PC-3 (cell line): Measurements from ENCODE around the gene SH3BP5L. TPM values are rescaled to one million over a fixed set of nuclear protein-coding genes. Genes with fewer than 3 reads are reported as not detected.

Experiments
- ATAC-seq: fragments of 200-7000 bp; cut with Tn5 transposase; 2 replicates; pipeline ENCODE4 v1.9.1; 2020; ENCODE audit warnings: mild to moderate bottlenecking, moderate library complexity
- BruUV-seq: library from RNA; stranded (reverse); fragments of 400-500 nt; replicated peaks from 2 replicates; lab custom pipeline; 2021; lab: Mats Ljungman, UMichigan
- CTCF ChIA-PET: fragments of 300-600 bp; sonication (Branson Sonifier 250); formaldehyde crosslinking; loops from one replicate; lab custom pipeline; 2022; ENCODE audit warnings: antibody characterized with exemption; lab: Charles Lee
- POLR2A ChIA-PET: fragments of 300-600 bp; sonication (Branson Sonifier 250); formaldehyde crosslinking; loops from one replicate; lab custom pipeline; 2022; ENCODE audit warnings: antibody characterized with exemption; ENCODE audit not compliant: unreplicated experiment; lab: Charles Lee
- DNase-seq: peaks from one replicate; pipeline ENCODE4 v3.0.0-alpha.2; 2015
- H2AFZ ChIP-seq: fragments of 300-600 bp; sonication (generic); 2 replicates; pipeline ENCODE4 v1.6.0; 2016; ENCODE audit warnings: antibody characterized with exemption, low read length
- H3F3A ChIP-seq: fragments of 300-600 bp; sonication (generic); one replicate; pipeline ENCODE4 v1.6.0; 2017; ENCODE audit warnings: antibody characterized with exemption, low read length, control low read depth, mild to moderate bottlenecking; ENCODE audit not compliant: unreplicated experiment
- H3K27ac ChIP-seq: fragments of 300-600 bp; sonication (generic); 2 replicates; pipeline ENCODE4 v1.5.1; 2016; ENCODE audit warnings: mild to moderate bottlenecking, low read length
- H3K27me3 ChIP-seq: fragments of 300-600 bp; sonication (generic); 2 replicates; pipeline ENCODE4 v1.6.1; 2016; ENCODE audit warnings: low read length, mixed read lengths
- H3K36me3 ChIP-seq: fragments of 300-600 bp; sonication (generic); 2 replicates; pipeline ENCODE4 v1.6.1; 2016; ENCODE audit warnings: low read depth, mixed run types, low read length, mixed read lengths
- H3K4me1 ChIP-seq: fragments of 300-600 bp; sonication (generic); 2 replicates; pipeline ENCODE4 v1.5.1; 2016; ENCODE audit warnings: low read length; ENCODE audit not compliant: insufficient read depth
- H3K4me2 ChIP-seq: fragments of 300-600 bp; sonication (generic); 2 replicates; pipeline ENCODE4 v1.6.0; 2016; ENCODE audit warnings: low read length
- H3K4me3 ChIP-seq: fragments of 300-600 bp; sonication (generic); 2 replicates; pipeline ENCODE4 v1.5.1; 2016; ENCODE audit warnings: mild to moderate bottlenecking, low read length, mixed read lengths
- H3K79me2 ChIP-seq: fragments of 300-600 bp; sonication (generic); 2 replicates; pipeline ENCODE4 v1.6.1; 2017; ENCODE audit warnings: low read length, mixed read lengths
- H3K9ac ChIP-seq: fragments of 300-600 bp; sonication (generic); 2 replicates; pipeline ENCODE4 v1.6.0; 2016; ENCODE audit warnings: mild to moderate bottlenecking, low read length
- H3K9me2 ChIP-seq: fragments of 300-600 bp; sonication (generic); replicated peaks from 2 replicates; pipeline ENCODE4 v1.6.1; 2016; ENCODE audit warnings: mixed run types, low read length, mixed read lengths
- H3K9me3 ChIP-seq: fragments of 300-600 bp; sonication (generic); 2 replicates; pipeline ENCODE4 v1.6.1; 2016; ENCODE audit warnings: low read length, mixed read lengths
- H4K20me1 ChIP-seq: fragments of 300-600 bp; sonication (generic); 2 replicates; pipeline ENCODE4 v1.6.1; 2016; ENCODE audit warnings: low read length, mixed read lengths
- EZH2 ChIP-seq: fragments of 300-600 bp; sonication (generic); IDR thresholded peaks from one replicate; pipeline ENCODE4 v1.6.1; 2017; ENCODE audit warnings: antibody characterized with exemption, mild to moderate bottlenecking, low read length; ENCODE audit not compliant: unreplicated experiment
- EZH2phosphoT487 ChIP-seq: fragments of 300-600 bp; sonication (generic); IDR thresholded peaks from 2 replicates; pipeline ENCODE4 v1.6.1; 2018; ENCODE audit warnings: mild to moderate bottlenecking, antibody characterized with exemption, low read length, borderline replicate concordance
- intact Hi-C: fragments of 100-400 bp; cut with micrococcal nuclease; formaldehyde crosslinking; loops from 2 replicates; pipeline ENCODE4 v1.9.0; 2023
- total RNA-seq: library from RNA; depleted of rRNA; stranded (reverse); fragments of >200 nt; gene quantifications from 2 replicates; pipeline ENCODE4 v1.2.3, GENCODE V29; 2014
- TF ChIP-seq, protein P1 (sequence below): fragments of 300-600 bp; sonication (generic); conservative IDR thresholded peaks from 2 replicates; pipeline ENCODE4 v1.5.1; 2017; ENCODE audit warnings: antibody characterized with exemption, low read depth, mild to moderate bottlenecking, low read length

SH3BP5L gene
- total RNA-seq, 1 experiment from 2014 or later, result 63.5 TPM

DNA sequence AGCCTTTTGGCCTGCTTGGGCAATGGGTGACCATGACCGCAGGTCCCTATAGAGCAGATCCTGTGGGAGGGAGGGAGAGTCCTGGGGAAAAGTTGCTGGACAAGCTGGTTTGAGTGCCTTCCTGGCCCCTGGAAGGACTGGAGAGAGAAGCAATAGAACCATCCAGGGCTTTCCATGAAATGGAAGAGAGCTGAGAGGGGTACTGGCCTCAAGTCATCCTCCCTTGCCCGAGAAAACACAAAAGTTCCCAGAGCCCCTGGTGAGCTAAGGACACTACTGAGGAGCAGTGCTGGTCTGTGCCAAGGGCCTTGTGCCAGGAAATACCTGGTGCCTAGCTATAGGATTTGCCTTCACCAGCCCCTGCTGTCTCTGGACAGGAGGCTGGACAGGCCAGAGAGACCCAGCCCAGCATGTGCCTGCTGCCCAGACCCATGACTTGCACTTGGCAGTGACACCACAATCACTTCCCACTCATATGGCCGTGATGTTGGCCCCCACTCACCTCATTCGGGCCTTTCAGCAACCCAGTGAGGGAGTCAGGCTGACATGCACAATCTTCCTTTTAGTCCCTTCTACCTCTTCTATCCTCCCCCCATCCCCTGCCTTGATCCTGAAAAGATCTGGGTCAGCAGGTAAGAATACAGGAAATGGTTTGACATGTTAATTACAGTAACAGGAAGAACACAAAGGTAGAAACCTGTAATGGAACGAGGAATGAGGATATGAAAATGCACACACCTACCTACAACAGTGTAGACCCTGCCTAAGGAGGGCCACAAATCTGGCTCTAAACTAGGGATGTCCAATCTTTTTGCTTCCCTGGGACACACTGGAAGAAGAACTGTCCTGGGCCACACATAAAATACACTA, 7.0 kb downstream of the SH3BP5L start:
- no TSS peak for BruUV-seq
- Histone ChIP-seq H3K4me2 (no peak overlapping the region), H3K4me3 (no peak overlapping the region), H3K27ac (no peak overlapping the region), H3K79me2 (peaks cover 73% of the 10 kb centered on the region), H3K4me1 (peaks cover 39% of the 10 kb centered on the region), H3K36me3 (peaks cover 68% of the 10 kb centered on the region), H3K9me2 (no peaks in the 10 kb centered on the region), H3K9ac (no peak overlapping the region), H2AFZ (no peak overlapping the region), H3K9me3 (no peaks in the 10 kb centered on the region), H3K27me3 (no peaks in the 10 kb centered on the region), H4K20me1 (no peaks in the 10 kb centered on the region), H3F3A (peaks cover 5% of the 10 kb centered on the region)
- ChIA-PET POLR2A (no interaction called here), CTCF (no interaction called here)
- ATAC-seq, result no peak
- intact Hi-C loops, result no loop called here
- TF ChIP-seq, protein P1, sequence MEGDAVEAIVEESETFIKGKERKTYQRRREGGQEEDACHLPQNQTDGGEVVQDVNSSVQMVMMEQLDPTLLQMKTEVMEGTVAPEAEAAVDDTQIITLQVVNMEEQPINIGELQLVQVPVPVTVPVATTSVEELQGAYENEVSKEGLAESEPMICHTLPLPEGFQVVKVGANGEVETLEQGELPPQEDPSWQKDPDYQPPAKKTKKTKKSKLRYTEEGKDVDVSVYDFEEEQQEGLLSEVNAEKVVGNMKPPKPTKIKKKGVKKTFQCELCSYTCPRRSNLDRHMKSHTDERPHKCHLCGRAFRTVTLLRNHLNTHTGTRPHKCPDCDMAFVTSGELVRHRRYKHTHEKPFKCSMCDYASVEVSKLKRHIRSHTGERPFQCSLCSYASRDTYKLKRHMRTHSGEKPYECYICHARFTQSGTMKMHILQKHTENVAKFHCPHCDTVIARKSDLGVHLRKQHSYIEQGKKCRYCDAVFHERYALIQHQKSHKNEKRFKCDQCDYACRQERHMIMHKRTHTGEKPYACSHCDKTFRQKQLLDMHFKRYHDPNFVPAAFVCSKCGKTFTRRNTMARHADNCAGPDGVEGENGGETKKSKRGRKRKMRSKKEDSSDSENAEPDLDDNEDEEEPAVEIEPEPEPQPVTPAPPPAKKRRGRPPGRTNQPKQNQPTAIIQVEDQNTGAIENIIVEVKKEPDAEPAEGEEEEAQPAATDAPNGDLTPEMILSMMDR, result no peak
- TF ChIP-seq EZH2, result no peak
- TF ChIP-seq EZH2phosphoT487, result no peak
- no peak for DNase-seq

DNA sequence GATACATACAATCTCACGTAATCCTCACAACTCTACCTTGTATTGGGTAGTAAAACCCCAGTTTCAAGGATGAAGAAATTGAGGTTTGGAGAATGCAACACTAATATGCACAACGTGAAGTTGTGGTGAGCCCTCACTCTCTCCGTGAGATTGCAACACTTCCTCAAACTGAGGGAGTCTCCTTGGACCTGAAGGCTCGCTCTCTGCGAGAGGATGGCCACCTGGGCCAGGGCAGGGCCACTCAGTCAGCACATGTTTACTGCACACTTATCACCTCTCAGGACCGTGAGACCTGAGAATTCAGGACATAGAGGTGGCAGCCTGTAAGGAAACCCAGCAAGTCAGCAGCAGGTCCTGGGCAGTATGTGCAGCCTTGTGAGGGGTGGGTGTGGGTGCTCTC, 8.7 kb downstream of the SH3BP5L start:
- intact Hi-C loops, result no loop called here
- ChIA-PET POLR2A (no interaction called here), CTCF (no interaction called here)
- H3K9me3 ChIP-seq, result no peaks in the 10 kb centered on the region
- H3K4me3 ChIP-seq, result no peak overlapping the region
- H3K36me3 ChIP-seq, result peaks cover 79% of the 10 kb centered on the region
- H2AFZ ChIP-seq, result no peak overlapping the region
- H3K27ac ChIP-seq, result no peak overlapping the region
- peaks cover 58% of the 10 kb centered on the region for H3K79me2 ChIP-seq
- H3K4me1 ChIP-seq, result peaks cover 23% of the 10 kb centered on the region
- H3K9ac ChIP-seq, result no peak overlapping the region
- H3F3A ChIP-seq, result no peaks in the 10 kb centered on the region
- no peak overlapping the region for H3K4me2 ChIP-seq
- no peaks in the 10 kb centered on the region for H4K20me1 ChIP-seq
- BruUV-seq, result no TSS peak
- ATAC-seq (no peak), DNase-seq (no peak)
- no peaks in the 10 kb centered on the region for H3K9me2 ChIP-seq
- H3K27me3 ChIP-seq, result no peaks in the 10 kb centered on the region
- no peak for TF ChIP-seq EZH2
- TF ChIP-seq, protein P1, result no peak
- TF ChIP-seq EZH2phosphoT487, result no peak
